Measurements from ENCODE around the gene TXNL4B.

Gene TXNL4B

DNA sequence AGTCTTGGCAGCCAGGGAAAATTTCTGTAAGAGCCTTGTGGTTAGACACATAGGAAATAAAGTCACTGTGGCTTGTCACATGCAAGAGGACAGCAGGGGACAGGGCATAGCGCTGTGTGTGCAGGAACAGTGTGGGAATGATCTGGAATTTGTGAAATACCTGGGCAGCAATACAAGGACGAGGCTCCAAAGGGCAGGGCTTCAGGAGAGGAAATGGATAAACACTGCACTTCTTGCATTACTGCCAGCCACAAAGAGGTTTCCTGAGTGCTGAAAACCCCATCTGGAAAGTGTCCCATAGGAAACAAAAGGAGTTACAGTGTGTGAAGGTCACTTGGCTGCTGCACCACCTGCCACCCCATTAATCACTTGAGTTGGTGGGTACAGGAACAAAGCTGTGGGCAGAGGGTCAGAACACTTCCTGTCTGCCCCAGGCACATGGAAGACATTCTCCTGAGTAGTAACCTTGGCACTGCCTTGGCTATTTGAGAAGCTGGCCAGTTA, 51.2 kb downstream of the TXNL4B start:
- no peak for DNase-seq (ENCODE audit: extremely low read depth in 1 of 2, low read depth in 1 of 2)

DNA sequence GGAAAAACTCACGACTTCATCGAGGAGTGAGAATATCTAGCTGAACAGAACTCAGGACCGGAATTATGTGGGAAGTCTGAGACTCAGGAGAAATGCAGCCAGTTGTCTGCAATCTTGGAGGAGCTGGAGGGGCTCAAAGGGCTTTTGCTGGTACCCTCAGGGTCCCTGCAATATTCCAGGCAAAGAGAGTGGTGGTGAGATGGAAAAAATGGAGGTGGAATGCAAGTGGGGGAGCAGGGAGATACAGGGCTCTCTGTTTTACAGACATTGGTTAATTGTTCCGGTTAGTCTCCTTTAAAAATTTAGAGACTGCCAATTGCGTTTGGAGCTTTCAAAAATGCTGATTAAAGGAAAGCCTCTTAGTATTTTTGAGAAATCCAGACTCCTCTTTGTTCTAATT, 57.3 kb downstream of the TXNL4B start:
- DNase-seq (ENCODE audit: extremely low read depth in 1 of 2, low read depth in 1 of 2): no peak
